ENCODE data around the gene CCDC27. TPM values are rescaled to one million over a fixed set of nuclear protein-coding genes. Genes with fewer than 3 reads are reported as not detected.

The CCDC27 gene
- total RNA-seq, 1 donor from 2014 or later: not detected

- FAIRE-seq (no peak), DNase-seq (ENCODE audit: low read depth) (no peak)
- H3K36me3 ChIP-seq (ENCODE audit: control insufficient read depth, insufficient read depth, low read length): no peaks in the 10 kb centered on the region
- no peak overlapping the region for H3K4me3 ChIP-seq (ENCODE audit: low read depth, low read length)
- no peak for TF ChIP-seq CTCF (IDR thresholded peaks at IDR 0.05; ENCODE audit: insufficient read depth, low read length, severe bottlenecking)
- no peaks in the 10 kb centered on the region for H3K27me3 ChIP-seq (ENCODE audit: control insufficient read depth, insufficient read depth, low read length)
Observed at GRCh38 chr1:3759164-3759563, 6.9 kb downstream of the CCDC27 start.

DNA sequence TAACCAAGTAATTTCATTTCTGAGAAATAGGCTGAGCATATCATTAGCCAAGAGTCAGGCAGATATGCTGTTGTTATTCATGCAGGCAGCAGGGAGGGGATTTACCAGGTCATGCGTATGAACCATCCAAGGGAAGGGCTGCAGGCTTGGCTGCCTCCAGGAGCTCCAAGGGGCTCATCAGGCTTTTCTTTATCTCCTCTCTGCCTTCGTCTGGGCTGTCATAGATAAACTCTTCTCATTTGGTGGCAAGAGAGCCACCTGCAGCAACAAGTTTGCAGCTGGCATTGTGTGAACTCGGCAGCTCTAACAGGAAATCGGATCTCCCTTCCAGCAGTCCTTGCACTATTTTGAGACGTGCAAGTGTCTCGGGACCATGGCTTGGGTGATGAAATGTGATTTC, 7.5 kb downstream of the CCDC27 start:
- no peak overlapping the region for H3K4me3 ChIP-seq (ENCODE audit: low read depth, low read length)
- no peak for TF ChIP-seq CTCF (IDR thresholded peaks at IDR 0.05; ENCODE audit: insufficient read depth, low read length, severe bottlenecking)
- no peaks in the 10 kb centered on the region for H3K36me3 ChIP-seq (ENCODE audit: control insufficient read depth, insufficient read depth, low read length)
- FAIRE-seq (no peak), DNase-seq (ENCODE audit: low read depth) (no peak)
- no peaks in the 10 kb centered on the region for H3K27me3 ChIP-seq (ENCODE audit: control insufficient read depth, insufficient read depth, low read length)

DNA sequence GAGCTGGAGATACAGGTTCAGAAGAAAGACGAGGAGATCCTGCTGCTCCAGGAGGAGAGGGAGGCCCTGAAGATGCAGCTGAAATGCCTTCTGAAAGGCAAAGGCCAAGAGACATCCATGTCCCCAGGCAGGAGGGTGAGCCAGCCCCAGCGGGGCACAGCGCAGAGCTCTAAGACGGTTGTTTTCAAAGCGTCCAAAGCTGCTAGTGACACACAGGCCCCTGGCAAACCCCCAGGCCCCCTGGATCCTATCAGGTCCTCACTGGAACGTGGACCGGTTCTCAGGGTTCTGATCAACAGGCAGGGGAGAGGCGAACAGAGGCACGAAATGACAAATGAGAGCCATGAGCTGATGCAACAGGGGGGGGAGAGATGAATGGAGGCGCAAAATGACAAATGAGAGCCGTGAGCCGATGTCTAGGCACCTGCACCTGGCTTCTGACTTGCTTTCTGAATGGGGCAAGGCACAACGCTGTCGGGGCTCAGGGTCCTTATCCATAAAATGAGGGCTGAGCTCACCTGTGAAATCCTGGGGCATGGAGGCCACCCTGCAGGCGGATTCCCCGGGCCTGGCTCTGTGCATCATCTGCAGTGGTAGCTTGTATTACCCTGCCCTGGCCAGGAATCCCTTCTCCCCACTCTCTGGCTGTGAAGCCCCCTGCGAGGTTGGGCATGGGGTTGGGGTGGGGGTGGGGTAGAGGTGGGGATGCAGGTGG, 9.2 kb downstream of the CCDC27 start:
- no peak for DNase-seq (ENCODE audit: low read depth)
- no peak overlapping the region for H3K4me3 ChIP-seq (ENCODE audit: low read depth, low read length)
- no peak for TF ChIP-seq CTCF (IDR thresholded peaks at IDR 0.05; ENCODE audit: insufficient read depth, low read length, severe bottlenecking)
- FAIRE-seq: no peak
- H3K36me3 ChIP-seq (ENCODE audit: control insufficient read depth, insufficient read depth, low read length): no peaks in the 10 kb centered on the region
- H3K27me3 ChIP-seq (ENCODE audit: control insufficient read depth, insufficient read depth, low read length): no peaks in the 10 kb centered on the region

DNA sequence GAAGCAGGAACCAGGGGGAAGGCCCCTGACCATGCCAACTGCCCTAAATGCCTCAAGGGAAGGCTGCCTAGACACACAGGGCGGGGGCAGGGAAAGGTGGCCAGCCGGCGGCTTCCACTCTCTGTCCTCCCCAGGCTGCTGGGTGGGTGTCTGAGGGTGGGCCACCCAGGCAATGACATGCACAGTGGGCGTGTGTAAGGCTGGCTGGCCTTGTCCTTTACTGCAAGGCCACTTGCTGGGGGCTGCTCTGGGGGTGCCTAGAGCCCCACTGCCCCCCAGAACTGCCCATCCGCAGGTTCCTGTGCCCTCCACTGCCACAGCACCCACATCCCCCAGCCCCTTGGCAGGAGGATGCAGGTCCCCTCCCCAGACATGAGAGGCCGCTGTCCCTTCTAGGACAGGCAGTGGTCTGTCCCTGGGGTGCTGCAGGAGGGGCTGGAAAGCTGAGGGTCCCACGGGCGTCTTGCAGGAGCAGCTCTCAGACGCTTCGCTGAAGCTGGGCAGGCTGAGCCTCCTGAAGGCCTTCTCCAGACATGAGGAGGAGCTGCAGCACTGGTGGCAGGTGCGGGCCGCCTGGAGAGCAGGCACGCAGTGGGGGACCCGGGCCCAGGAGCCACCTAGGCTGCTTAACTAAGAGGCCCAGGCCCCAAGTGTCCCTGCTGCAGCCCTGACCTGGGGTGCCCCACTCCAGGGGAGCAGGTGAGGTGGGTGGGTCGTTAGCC, 10.1 kb downstream of the CCDC27 start:
- DNase-seq (ENCODE audit: low read depth) (no peak), FAIRE-seq (no peak)
- Histone ChIP-seq H3K4me3 (ENCODE audit: low read depth, low read length) (no peak overlapping the region), H3K27me3 (ENCODE audit: control insufficient read depth, insufficient read depth, low read length) (no peaks in the 10 kb centered on the region), H3K36me3 (ENCODE audit: control insufficient read depth, insufficient read depth, low read length) (no peaks in the 10 kb centered on the region)
- no peak for TF ChIP-seq CTCF (IDR thresholded peaks at IDR 0.05; ENCODE audit: insufficient read depth, low read length, severe bottlenecking)

DNA sequence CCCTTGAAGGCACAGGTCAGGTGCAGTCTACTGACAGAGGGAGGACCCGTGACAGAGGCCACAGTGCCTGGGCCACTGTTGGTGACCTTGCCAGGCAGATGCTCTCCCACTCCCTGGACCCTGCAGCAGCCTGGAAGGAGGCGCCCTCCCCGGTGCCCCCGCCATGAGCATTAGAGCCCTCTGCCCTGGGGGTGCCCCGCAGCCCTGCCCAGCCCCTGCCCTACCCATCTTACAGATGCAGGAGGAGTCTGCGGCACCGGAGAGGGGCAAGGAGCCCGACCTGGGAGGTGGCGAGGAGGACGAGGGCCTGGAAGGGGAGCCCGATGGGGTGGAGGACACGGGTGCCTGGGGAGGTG, 10.6 kb downstream of the CCDC27 start:
- FAIRE-seq: no peak
- no peak for TF ChIP-seq CTCF (IDR thresholded peaks at IDR 0.05; ENCODE audit: insufficient read depth, low read length, severe bottlenecking)
- Histone ChIP-seq H3K4me3 (ENCODE audit: low read depth, low read length) (no peak overlapping the region), H3K36me3 (ENCODE audit: control insufficient read depth, insufficient read depth, low read length) (no peaks in the 10 kb centered on the region), H3K27me3 (ENCODE audit: control insufficient read depth, insufficient read depth, low read length) (no peaks in the 10 kb centered on the region)
- DNase-seq (ENCODE audit: low read depth): no peak

All from bronchial epithelial cell (primary cell).